ENCODE data around the gene ZNF749. TPM values are rescaled to one million over a fixed set of nuclear protein-coding genes. Genes with fewer than 3 reads are reported as not detected.

The ZNF749 gene
- total and polyA plus RNA-seq, 4 donors: 2.1 to 7.6 (median 5.1) TPM

Other genes starting within 250 kb of the ZNF749 start
- 10 to 100 TPM; 44.4 to 48.8 TPM for gene ZNF264, start 243.8 kb upstream of the ZNF749 start, total RNA-seq
- 1 to 10 TPM; 1.6 to 6.6 TPM for gene ZNF264, start 243.8 kb upstream of the ZNF749 start, polyA plus RNA-seq
- gene AURKC, start 204.3 kb upstream of the ZNF749 start, total RNA-seq: 1 to 10 TPM; 1.3 to 3.5 TPM
- gene AURKC, start 204.3 kb upstream of the ZNF749 start, polyA plus RNA-seq: 1 to 10 TPM in 1 of 2 donors, under 1 TPM in 1; 0.63 to 2.9 TPM
- 10 to 100 TPM; 19.0 to 19.8 TPM for gene ZNF805, start 194.7 kb upstream of the ZNF749 start, total RNA-seq
- gene ZNF805, start 194.7 kb upstream of the ZNF749 start, polyA plus RNA-seq: under 1 TPM; 0.38 to 0.41 TPM
- gene ZNF460, start 154.8 kb upstream of the ZNF749 start, total RNA-seq: 10 to 100 TPM; 65.8 to 75.3 TPM
- gene ZNF460, start 154.8 kb upstream of the ZNF749 start, polyA plus RNA-seq: 1 to 10 TPM; 1.4 to 3.9 TPM
- gene ZNF543, start 114.9 kb upstream of the ZNF749 start, total RNA-seq: 1 to 10 TPM; 8.2 to 8.9 TPM
- gene ZNF543, start 114.9 kb upstream of the ZNF749 start, polyA plus RNA-seq: 1 to 10 TPM in 1 of 2 donors, under 1 TPM in 1; 0.38 to 1.7 TPM
- 10 to 100 TPM in 1 of 2 donors, 1 to 10 TPM in 1; 9.7 to 11.0 TPM for gene ZNF304, start 84.1 kb upstream of the ZNF749 start, total RNA-seq
- gene ZNF304, start 84.1 kb upstream of the ZNF749 start, polyA plus RNA-seq: 1 to 10 TPM; 1.8 to 4.5 TPM
- gene TRAPPC2B, start 71.8 kb upstream of the ZNF749 start, total RNA-seq: 10 to 100 TPM in 1 of 2 donors, 1 to 10 TPM in 1; 8.3 to 13.4 TPM
- gene TRAPPC2B, start 71.8 kb upstream of the ZNF749 start, polyA plus RNA-seq: 10 to 100 TPM; 17.9 to 28.2 TPM
- 1 to 10 TPM; 2.6 to 2.7 TPM for gene ZNF547, start 71.8 kb upstream of the ZNF749 start, total RNA-seq
- gene ZNF547, start 71.8 kb upstream of the ZNF749 start, polyA plus RNA-seq: 1 to 10 TPM; 1.8 to 2.6 TPM
- gene ZNF548, start 45.5 kb upstream of the ZNF749 start, total RNA-seq: 10 to 100 TPM; 23.4 to 29.0 TPM
- gene ZNF548, start 45.5 kb upstream of the ZNF749 start, polyA plus RNA-seq: 1 to 10 TPM; 2.3 to 7.1 TPM
- gene ZNF17, start 24.2 kb upstream of the ZNF749 start, total RNA-seq: 10 to 100 TPM; 15.2 to 15.8 TPM
- gene ZNF17, start 24.2 kb upstream of the ZNF749 start, polyA plus RNA-seq: 1 to 10 TPM; 2.1 to 3.7 TPM
- 1 to 10 TPM in 1 of 2 donors, under 1 TPM in 1; 0.62 to 1.1 TPM for gene VN1R1, start 21.8 kb downstream of the ZNF749 start, total RNA-seq
- gene VN1R1, start 21.8 kb downstream of the ZNF749 start, polyA plus RNA-seq: under 1 TPM in 1 of 2 donors, not detected in 1; 0.77 TPM
- gene ZNF772, start 42.2 kb downstream of the ZNF749 start, total RNA-seq: 1 to 10 TPM; 6.7 to 9.1 TPM
- gene ZNF772, start 42.2 kb downstream of the ZNF749 start, polyA plus RNA-seq: 1 to 10 TPM in 1 of 2 donors, under 1 TPM in 1; 0.88 to 1.8 TPM
- gene ZNF419, start 52.4 kb downstream of the ZNF749 start, total RNA-seq: 10 to 100 TPM in 1 of 2 donors, 1 to 10 TPM in 1; 6.1 to 12.8 TPM
- 1 to 10 TPM; 5.6 to 7.0 TPM for gene ZNF419, start 52.4 kb downstream of the ZNF749 start, polyA plus RNA-seq
- gene ZNF773, start 64.6 kb downstream of the ZNF749 start, total RNA-seq: 1 to 10 TPM; 6.3 to 9.6 TPM
- 1 to 10 TPM; 2.1 to 5.4 TPM for gene ZNF773, start 64.6 kb downstream of the ZNF749 start, polyA plus RNA-seq
- gene ZNF549, start 92.0 kb downstream of the ZNF749 start, total RNA-seq: 1 to 10 TPM; 6.2 to 7.6 TPM
- 1 to 10 TPM; 1.1 to 3.8 TPM for gene ZNF549, start 92.0 kb downstream of the ZNF749 start, polyA plus RNA-seq
- gene ZNF550, start 124.5 kb downstream of the ZNF749 start, total RNA-seq: 1 to 10 TPM; 4.9 to 8.9 TPM
- 1 to 10 TPM; 2.4 to 3.3 TPM for gene ZNF550, start 124.5 kb downstream of the ZNF749 start, polyA plus RNA-seq
- gene ZNF416, start 143.6 kb downstream of the ZNF749 start, total RNA-seq: 1 to 10 TPM; 4.0 to 6.1 TPM
- 1 to 10 TPM; 1.5 to 2.5 TPM for gene ZNF416, start 143.6 kb downstream of the ZNF749 start, polyA plus RNA-seq
- 1 to 10 TPM; 3.5 to 6.3 TPM for gene ZIK1, start 148.8 kb downstream of the ZNF749 start, total RNA-seq
- gene ZIK1, start 148.8 kb downstream of the ZNF749 start, polyA plus RNA-seq: 1 to 10 TPM in 1 of 2 donors, not detected in 1; 2.4 TPM
- gene ZNF530, start 164.6 kb downstream of the ZNF749 start, total RNA-seq: 1 to 10 TPM; 2.3 to 2.5 TPM
- gene ZNF530, start 164.6 kb downstream of the ZNF749 start, polyA plus RNA-seq: 1 to 10 TPM in 1 of 2 donors, not detected in 1; 1.6 TPM
- 10 to 100 TPM; 13.1 to 16.6 TPM for gene ZNF134, start 178.9 kb downstream of the ZNF749 start, total RNA-seq
- 1 to 10 TPM; 2.4 to 8.1 TPM for gene ZNF134, start 178.9 kb downstream of the ZNF749 start, polyA plus RNA-seq
- gene ZNF211, start 197.8 kb downstream of the ZNF749 start, total RNA-seq: 10 to 100 TPM in 1 of 2 donors, 1 to 10 TPM in 1; 8.9 to 14.8 TPM
- 10 to 100 TPM in 1 of 2 donors, 1 to 10 TPM in 1; 1.3 to 10.2 TPM for gene ZNF211, start 197.8 kb downstream of the ZNF749 start, polyA plus RNA-seq
- not detected for gene ZSCAN4, start 233.6 kb downstream of the ZNF749 start, total RNA-seq
- gene ZSCAN4, start 233.6 kb downstream of the ZNF749 start, polyA plus RNA-seq: under 1 TPM in 1 of 2 donors, not detected in 1; 0.50 TPM
- gene ZNF551, start 246.7 kb downstream of the ZNF749 start, total RNA-seq: 1 to 10 TPM; 6.4 to 8.5 TPM
- 1 to 10 TPM; 1.2 to 2.0 TPM for gene ZNF551, start 246.7 kb downstream of the ZNF749 start, polyA plus RNA-seq

Measured in aorta (tissue), 4 donors.